Neuron (in vitro differentiated cells): Measurements from ENCODE around the gene TMEM151B.

Experiments
- H2AFZ ChIP-seq: one replicate; pipeline ENCODE4 v1.6.1; 2013; ENCODE audit warnings: low read depth, mild to moderate bottlenecking, inconsistent platforms, low read length, moderate library complexity
- H3K27me3 ChIP-seq: one replicate; pipeline ENCODE4 v1.6.1; 2013; ENCODE audit warnings: low read length; ENCODE audit not compliant: insufficient read depth
- H3K36me3 ChIP-seq: one replicate; pipeline ENCODE4 v1.6.1; 2013; ENCODE audit warnings: low read length; ENCODE audit not compliant: insufficient read depth
- H3K4me1 ChIP-seq: one replicate; pipeline ENCODE4 v1.6.1; 2013; ENCODE audit warnings: low read length; ENCODE audit not compliant: insufficient read depth
- H3K4me3 ChIP-seq: 2 replicates; pipeline ENCODE4 v1.5.1; 2013; ENCODE audit warnings: mild to moderate bottlenecking, low read length, moderate library complexity
- H3K9me3 ChIP-seq: one replicate; pipeline ENCODE4 v1.6.1; 2013; ENCODE audit warnings: low read length

Gene TMEM151B

DNA sequence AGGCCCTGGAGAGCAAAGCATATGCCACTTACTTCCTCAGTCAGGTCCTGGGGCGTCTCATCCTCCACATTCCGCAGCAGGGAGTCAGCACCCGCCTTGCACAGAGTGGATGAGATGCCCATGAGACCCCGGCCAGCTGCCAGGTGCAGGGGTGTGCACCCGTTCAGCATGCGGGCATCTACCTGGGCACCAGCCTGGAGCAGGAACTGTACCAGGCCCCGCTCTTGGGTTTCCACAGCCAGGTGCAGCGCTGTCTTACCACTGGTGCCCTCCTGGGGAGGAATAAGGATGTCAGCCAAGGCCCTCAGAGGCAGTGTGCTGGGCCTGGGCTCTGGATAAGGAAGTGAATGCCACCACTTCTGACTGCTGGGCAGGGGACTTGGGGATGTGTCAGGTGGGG lies 10.2 kb upstream of the TMEM151B start:
- Histone ChIP-seq H3K4me3 (no peak overlapping the region), H3K4me1 (peaks cover 46% of the 10 kb centered on the region), H3K36me3 (peaks cover 28% of the 10 kb centered on the region), H3K9me3 (no peaks in the 10 kb centered on the region), H3K27me3 (no peaks in the 10 kb centered on the region), H2AFZ (no peak overlapping the region)

- H3K36me3 ChIP-seq = peaks cover 22% of the 10 kb centered on the region
Observed at GRCh38 chr6:44260451-44261297, 9.6 kb upstream of the TMEM151B start.

DNA sequence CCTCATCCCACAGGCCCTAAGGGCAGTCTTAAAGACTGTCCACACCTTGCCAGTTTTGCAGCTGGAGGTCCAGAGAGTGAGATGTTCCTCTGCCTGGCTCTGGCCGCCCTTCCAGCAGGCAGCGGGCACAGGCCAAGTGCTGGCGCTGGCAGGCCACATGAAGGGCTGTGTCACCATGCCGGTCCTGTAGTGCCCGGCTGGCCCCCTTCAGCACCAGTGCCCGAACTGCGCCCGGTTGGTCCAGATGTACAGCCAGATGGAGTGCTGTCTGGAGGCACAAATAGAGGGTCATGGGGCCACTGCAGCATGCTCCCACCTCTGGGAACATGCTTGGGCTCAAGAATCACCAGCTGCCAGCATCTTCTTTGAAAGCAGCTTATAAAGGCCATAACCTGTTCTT lies 8.7 kb upstream of the TMEM151B start:
- Histone ChIP-seq H3K36me3 (peaks cover 18% of the 10 kb centered on the region), H3K9me3 (no peaks in the 10 kb centered on the region), H3K4me1 (peaks cover 33% of the 10 kb centered on the region), H3K27me3 (no peaks in the 10 kb centered on the region), H3K4me3 (no peak overlapping the region), H2AFZ (no peak overlapping the region)

More at GRCh38 chr6:44260451-44261297, 9.6 kb upstream of the TMEM151B start:
- Histone ChIP-seq H3K9me3 (no peaks in the 10 kb centered on the region), H3K27me3 (no peaks in the 10 kb centered on the region), H2AFZ (no peak overlapping the region), H3K4me3 (no peak overlapping the region), H3K4me1 (peaks cover 42% of the 10 kb centered on the region)

DNA sequence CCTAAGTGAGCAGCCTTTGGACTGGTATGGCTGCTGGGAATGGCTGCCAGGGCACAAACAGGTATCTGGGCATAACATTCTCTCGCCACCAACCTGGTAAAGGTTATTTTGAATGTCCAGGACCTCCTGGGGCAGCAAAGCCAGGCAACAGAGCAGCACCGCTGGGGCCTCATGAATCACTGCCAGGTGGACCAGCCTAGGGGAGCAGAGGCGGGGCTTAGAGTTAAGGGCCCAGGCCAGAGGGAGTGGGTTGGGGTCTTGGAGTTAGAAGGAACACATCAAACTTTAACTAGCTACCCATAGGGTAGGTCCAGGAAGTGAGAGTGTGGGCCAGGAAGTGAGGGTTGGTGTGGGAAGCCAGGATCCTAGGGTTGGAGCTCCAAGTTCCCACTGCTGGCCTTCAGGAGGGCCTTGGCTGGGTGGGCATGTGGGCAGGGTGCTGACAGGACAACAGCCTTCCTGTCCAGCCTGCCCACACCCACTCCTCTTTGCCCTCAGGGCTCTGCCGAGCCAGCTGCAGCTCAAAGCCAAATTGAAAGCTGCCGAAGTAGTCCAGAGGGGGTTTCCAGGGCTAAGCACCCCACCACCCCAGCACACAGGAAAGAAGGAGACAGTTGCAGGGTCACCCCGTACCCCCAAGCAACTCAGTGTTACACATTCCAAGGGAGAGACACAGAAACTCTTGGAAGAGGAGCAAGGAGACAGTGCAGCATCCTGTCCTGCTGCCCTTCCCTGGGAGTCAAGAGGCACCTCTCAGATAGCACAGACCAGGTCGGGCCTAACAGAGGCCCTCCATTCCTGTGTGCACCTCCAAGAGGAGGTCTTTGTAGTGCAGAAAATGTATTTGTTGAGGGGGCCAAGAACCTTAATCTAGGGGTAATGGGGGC lies 7.5 kb upstream of the TMEM151B start:
- Histone ChIP-seq H3K9me3 (no peaks in the 10 kb centered on the region), H3K4me3 (no peak overlapping the region)

GRCh38 chr6:44263354-44264100 lies 6.7 kb upstream of the TMEM151B start:
- peaks cover 16% of the 10 kb centered on the region for H3K36me3 ChIP-seq
- peaks cover 43% of the 10 kb centered on the region for H3K4me1 ChIP-seq
- H3K27me3 ChIP-seq = no peaks in the 10 kb centered on the region
- H2AFZ ChIP-seq = no peak overlapping the region
- H3K4me3 ChIP-seq = peak overlapping the region; percentile 78
- H3K9me3 ChIP-seq = no peaks in the 10 kb centered on the region

More for the DNA sequence above, 7.5 kb upstream of the TMEM151B start:
- Histone ChIP-seq H2AFZ (no peak overlapping the region), H3K36me3 (peaks cover 18% of the 10 kb centered on the region), H3K4me1 (peaks cover 40% of the 10 kb centered on the region), H3K27me3 (no peaks in the 10 kb centered on the region)

- peak overlapping the region; percentile 66 for H2AFZ ChIP-seq
- peaks cover 52% of the 10 kb centered on the region for H3K4me1 ChIP-seq
- H3K9me3 ChIP-seq = no peaks in the 10 kb centered on the region
- no peaks in the 10 kb centered on the region for H3K27me3 ChIP-seq
- H3K36me3 ChIP-seq = peaks cover 10% of the 10 kb centered on the region
- H3K4me3 ChIP-seq = peak overlapping the region; percentile 78
Observed at GRCh38 chr6:44264154-44265006, 5.9 kb upstream of the TMEM151B start.

DNA sequence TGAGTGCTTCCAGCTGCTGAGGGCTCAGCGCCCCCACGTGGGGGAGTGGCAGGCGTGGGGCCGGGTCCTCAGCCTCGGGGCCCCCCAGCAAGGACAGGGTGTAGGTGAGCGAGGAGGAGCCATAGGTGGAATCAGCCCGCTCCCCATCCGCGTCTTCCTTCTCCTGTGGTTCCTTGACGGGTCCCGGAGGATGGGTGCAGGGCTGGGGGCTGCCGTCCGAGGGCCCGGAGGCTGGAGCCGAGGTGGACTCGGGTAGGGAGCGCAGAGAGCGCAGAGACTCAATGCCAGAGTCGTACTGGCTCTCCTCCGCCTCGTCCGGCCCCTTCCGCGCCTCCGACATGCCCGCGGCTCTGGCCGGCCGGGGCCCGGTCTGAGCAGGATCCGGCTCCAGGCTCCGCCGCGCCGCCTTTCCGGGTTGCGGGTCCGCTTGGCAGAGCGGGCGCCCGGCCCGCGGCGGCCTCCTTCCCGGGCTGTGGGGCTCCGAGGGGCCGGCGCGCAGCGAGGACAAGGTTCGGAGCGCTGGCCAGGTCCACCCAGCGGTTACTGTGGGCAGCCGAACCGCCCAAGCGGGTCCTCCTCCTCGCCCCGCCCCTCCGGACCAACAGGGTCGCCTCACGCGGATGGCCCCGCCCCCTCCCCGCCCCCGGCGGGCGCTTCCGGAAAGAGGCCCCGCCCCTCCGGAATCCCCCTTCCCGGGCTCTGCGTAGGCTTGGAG lies 5.1 kb upstream of the TMEM151B start, which contains the start of gene NFKBIE:
TSS of gene NFKBIE (minus strand) at position 545 of the 715 bp plus-strand sequence. CDS start at position 340, 205 bp downstream.
- peak within 1 kb of the TSS; percentile 66 for H2AFZ ChIP-seq
- H3K4me1 ChIP-seq = peaks cover 59% of the 10 kb centered on the region
- peak within 1 kb of the TSS; percentile 78 for H3K4me3 ChIP-seq
- H3K27me3 ChIP-seq = no peaks in the 10 kb centered on the region
- H3K9me3 ChIP-seq = no peaks in the 10 kb centered on the region
- peaks cover 3% of the 10 kb centered on the region for H3K36me3 ChIP-seq

- H3K4me1 ChIP-seq = peaks cover 60% of the 10 kb centered on the region
- H3K4me3 ChIP-seq = peak overlapping the region; percentile 17
- peak overlapping the region; percentile 66 for H2AFZ ChIP-seq
- no peaks in the 10 kb centered on the region for H3K27me3 ChIP-seq
- no peaks in the 10 kb centered on the region for H3K36me3 ChIP-seq
- H3K9me3 ChIP-seq = no peaks in the 10 kb centered on the region
Observed at GRCh38 chr6:44265722-44266233, 4.5 kb upstream of the TMEM151B start.

- no peaks in the 10 kb centered on the region for H3K36me3 ChIP-seq
- peaks cover 63% of the 10 kb centered on the region for H3K4me1 ChIP-seq
Observed at GRCh38 chr6:44266347-44266746, 3.9 kb upstream of the TMEM151B start.

GRCh38 chr6:44267252-44267651 lies 3.0 kb upstream of the TMEM151B start:
- Histone ChIP-seq H3K36me3 (no peaks in the 10 kb centered on the region), H3K4me1 (peaks cover 67% of the 10 kb centered on the region), H3K9me3 (no peaks in the 10 kb centered on the region), H3K27me3 (no peaks in the 10 kb centered on the region), H2AFZ (no peak overlapping the region), H3K4me3 (no peak overlapping the region)

More at GRCh38 chr6:44266347-44266746, 3.9 kb upstream of the TMEM151B start:
- H3K27me3 ChIP-seq = no peaks in the 10 kb centered on the region
- no peak overlapping the region for H3K4me3 ChIP-seq
- no peak overlapping the region for H2AFZ ChIP-seq
- H3K9me3 ChIP-seq = no peaks in the 10 kb centered on the region

DNA sequence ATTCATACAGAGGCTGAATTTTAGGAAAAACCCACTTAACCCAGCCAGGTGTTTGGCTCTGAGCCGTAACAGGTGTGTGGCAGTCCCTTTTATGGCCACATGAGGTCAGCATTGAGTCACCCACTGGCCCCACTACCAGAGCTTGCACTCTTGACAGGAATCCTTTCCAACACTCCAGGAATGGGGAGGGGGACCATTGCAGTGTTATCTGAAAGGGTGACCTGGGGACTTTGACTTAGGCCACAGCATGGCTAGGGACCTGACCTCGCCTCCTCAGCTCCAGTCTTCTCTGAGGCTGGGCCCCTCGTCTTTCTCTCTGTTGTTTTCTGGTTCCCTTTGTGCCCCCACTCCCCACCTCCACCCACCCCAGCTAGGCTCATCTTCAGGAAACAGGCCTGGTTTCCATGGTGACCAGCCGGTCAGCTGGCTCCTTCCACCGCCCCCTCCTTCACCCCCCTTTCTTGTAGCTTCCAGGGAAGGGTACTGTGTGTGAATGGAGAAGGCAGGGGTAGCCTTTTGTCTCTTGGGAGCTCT lies 2.1 kb upstream of the TMEM151B start:
- H3K4me1 ChIP-seq = peaks cover 60% of the 10 kb centered on the region

More for the DNA sequence above, 2.1 kb upstream of the TMEM151B start:
- Histone ChIP-seq H3K27me3 (no peaks in the 10 kb centered on the region), H3K36me3 (peaks cover 2% of the 10 kb centered on the region), H3K4me3 (peak overlapping the region; percentile 3), H2AFZ (no peak overlapping the region), H3K9me3 (no peaks in the 10 kb centered on the region)
